Esophagus (tissue), 2 donors: ENCODE measurements around the gene ANKRD24. TPM values are rescaled to one million over a fixed set of nuclear protein-coding genes. Genes with fewer than 3 reads are reported as not detected.
"Not testable (repeated sequence)": the region's sequence is repeated elsewhere in the genome, so short reads cannot be mapped to it uniquely, and the experiment has no call there.

Source experiments
- H3K27ac ChIP-seq, 2 donors: one replicate each; pipeline ENCODE4 v1.5.1; 2013; ENCODE audit warnings: low read depth in 2 of 2, mild to moderate bottlenecking in 2 of 2, inconsistent platforms in 1 of 2, low read length in 1 of 2, moderate library complexity in 1 of 2
- H3K27me3 ChIP-seq, 2 donors: one replicate each; pipeline ENCODE4 v1.6.1; 2013; ENCODE audit warnings: low read length in 2 of 2, control low read depth in 1 of 2, mild to moderate bottlenecking in 1 of 2; ENCODE audit not compliant: insufficient read depth in 2 of 2, control insufficient read depth in 1 of 2
- H3K36me3 ChIP-seq, 2 donors: one replicate each; pipeline ENCODE4 v1.6.1; 2013; ENCODE audit warnings: low read length in 1 of 2; ENCODE audit not compliant: control insufficient read depth in 2 of 2, insufficient read depth in 2 of 2
- H3K4me1 ChIP-seq, 2 donors: one replicate each; pipeline ENCODE4 v1.6.1; 2013; ENCODE audit warnings: low read length in 1 of 2; ENCODE audit not compliant: control insufficient read depth in 2 of 2, insufficient read depth in 2 of 2
- H3K4me3 ChIP-seq, 2 donors: one replicate each; pipeline ENCODE4 v1.5.1; 2013; ENCODE audit warnings: low read length in 2 of 2, mild to moderate bottlenecking in 2 of 2, low read depth in 1 of 2, moderate library complexity in 1 of 2
- H3K9me3 ChIP-seq, 2 donors: one replicate each; pipeline ENCODE4 v1.6.1; 2013; ENCODE audit warnings: mild to moderate bottlenecking in 2 of 2, low read depth in 1 of 2, low read length in 1 of 2, moderate library complexity in 1 of 2; ENCODE audit not compliant: control insufficient read depth in 2 of 2, insufficient read depth in 1 of 2
- WGBS, 2 donors: extraction: QIAGEN DNeasy Blood & Tissue Kit; methylation state at CpG; one replicate each; pipeline ENCODE4 v1.1.7; 2013; 5-methylcytosine and 5-hydroxymethylcytosine counted together
- polyA plus RNA-seq, 2 donors: library from polyadenylated mRNA; stranded (reverse); fragments of 200-250 nt; gene quantifications; one replicate each; pipeline ENCODE4 v1.2.3, GENCODE V29; 2013
- donor health status: healthy with polysubstance abuse.
- donor health status: Bipolar disorder and iron deficiency.

The ANKRD24 gene
- polyA plus RNA-seq, 2 donors: 0.21 to 0.59 TPM

- Histone ChIP-seq H3K27ac (no peak overlapping the region), H3K27me3 (peaks cover 0 to 2% of the 10 kb centered on the region in 2 donors), H3K4me1 (peaks cover 0 to 3% of the 10 kb centered on the region in 2 donors)
Measured at GRCh38 chr19:4149518-4150288, 32.8 kb upstream of the ANKRD24 start.

GRCh38 chr19:4151623-4152022 lies 30.9 kb upstream of the ANKRD24 start:
- Histone ChIP-seq H3K4me1 (peaks cover 0 to 3% of the 10 kb centered on the region in 2 donors), H3K36me3 (no peaks in the 10 kb centered on the region), H3K27me3 (peaks cover 0 to 2% of the 10 kb centered on the region in 2 donors)

More at GRCh38 chr19:4149518-4150288, 32.8 kb upstream of the ANKRD24 start:
- Histone ChIP-seq H3K4me3 (no peak overlapping the region), H3K36me3 (no peaks in the 10 kb centered on the region), H3K9me3 (no peaks in the 10 kb centered on the region)
- 43 to 46% methylated on average over 17 of the region's 17 CpGs for WGBS, 2 donors

GRCh38 chr19:4152241-4152998 lies 30.1 kb upstream of the ANKRD24 start:
- no peaks in the 10 kb centered on the region for H3K36me3 ChIP-seq
- H3K9me3 ChIP-seq: no peaks in the 10 kb centered on the region
- WGBS, 2 donors: 75 to 79% methylated on average over 10 of the region's 10 CpGs
- H3K4me1 ChIP-seq: peaks cover 0 to 3% of the 10 kb centered on the region in 2 donors
- peaks cover 0 to 2% of the 10 kb centered on the region in 2 donors for H3K27me3 ChIP-seq
- no peak overlapping the region for H3K27ac ChIP-seq
- no peak overlapping the region for H3K4me3 ChIP-seq

More at GRCh38 chr19:4151623-4152022, 30.9 kb upstream of the ANKRD24 start:
- Histone ChIP-seq H3K27ac (no peak overlapping the region), H3K4me3 (no peak overlapping the region), H3K9me3 (no peaks in the 10 kb centered on the region)
- WGBS, 2 donors: 71 to 75% methylated on average over 6 of the region's 6 CpGs

- Histone ChIP-seq H3K9me3 (no peaks in the 10 kb centered on the region), H3K36me3 (no peaks in the 10 kb centered on the region), H3K4me1 (peaks cover 0 to 3% of the 10 kb centered on the region in 2 donors), H3K27ac (no peak overlapping the region), H3K27me3 (peaks cover 0 to 2% of the 10 kb centered on the region in 2 donors), H3K4me3 (no peak overlapping the region)
- WGBS, 2 donors: 74 to 76% methylated on average over 21 of the region's 21 CpGs
Measured at GRCh38 chr19:4154571-4155312, 27.7 kb upstream of the ANKRD24 start.

- Histone ChIP-seq H3K27me3 (no peaks in the 10 kb centered on the region), H3K36me3 (no peaks in the 10 kb centered on the region), H3K4me1 (peaks cover 0 to 3% of the 10 kb centered on the region in 2 donors), H3K4me3 (no peak overlapping the region), H3K9me3 (no peaks in the 10 kb centered on the region), H3K27ac (no peak overlapping the region)
- 67 to 70% methylated on average over 6 of the region's 6 CpGs for WGBS, 2 donors
Measured at GRCh38 chr19:4157164-4157563, 25.3 kb upstream of the ANKRD24 start.

GRCh38 chr19:4157971-4158370 lies 24.5 kb upstream of the ANKRD24 start:
- H3K4me3 ChIP-seq, H3K27ac ChIP-seq, H3K9me3 ChIP-seq, H3K4me1 ChIP-seq, H3K36me3 ChIP-seq, H3K27me3 ChIP-seq: not testable (repeated sequence)
- WGBS, 2 donors: 56 to 67% methylated on average over 8 of the region's 8 CpGs

- Histone ChIP-seq H3K36me3 (no peaks in the 10 kb centered on the region), H3K4me1 (no peaks in the 10 kb centered on the region), H3K9me3 (no peaks in the 10 kb centered on the region), H3K27ac (no peak overlapping the region), H3K4me3 (no peak overlapping the region), H3K27me3 (no peaks in the 10 kb centered on the region)
- 76 to 77% methylated on average over 7 of the region's 7 CpGs for WGBS, 2 donors
Measured at GRCh38 chr19:4161415-4162077, 20.9 kb upstream of the ANKRD24 start.

GRCh38 chr19:4164262-4164661 lies 18.2 kb upstream of the ANKRD24 start:
- Histone ChIP-seq H3K36me3 (no peaks in the 10 kb centered on the region), H3K4me1 (no peaks in the 10 kb centered on the region), H3K27ac (no peak overlapping the region), H3K9me3 (no peaks in the 10 kb centered on the region), H3K27me3 (no peaks in the 10 kb centered on the region), H3K4me3 (no peak overlapping the region)
- WGBS, 2 donors: 50 to 55% methylated on average over 11 of the region's 11 CpGs

- H3K27me3 ChIP-seq: no peaks in the 10 kb centered on the region
- no peak overlapping the region for H3K4me3 ChIP-seq
- H3K9me3 ChIP-seq: no peaks in the 10 kb centered on the region
- no peaks in the 10 kb centered on the region for H3K4me1 ChIP-seq
- no peak overlapping the region for H3K27ac ChIP-seq
- WGBS, 2 donors: 59 to 61% methylated on average over 22 of the region's 22 CpGs
- peaks cover 0 to 14% of the 10 kb centered on the region in 2 donors for H3K36me3 ChIP-seq
Measured at GRCh38 chr19:4171676-4172075, 10.8 kb upstream of the ANKRD24 start.
